ENCODE measurements around the gene SGMS1.

GRCh38 chr10:50272531-50272930, 351.2 kb downstream of the SGMS1 start:
- no peak for TF ChIP-seq SUZ12 (IDR thresholded peaks at IDR 0.05; ENCODE audit: extremely low read depth, insufficient read depth, insufficient read length)
- no peak for TF ChIP-seq YY1 (IDR thresholded peaks at IDR 0.05; ENCODE audit: insufficient read depth, insufficient read length)

All from NT2/D1 (cell line).